ENCODE results near the gene ELMO1.

Gene ELMO1

DNA sequence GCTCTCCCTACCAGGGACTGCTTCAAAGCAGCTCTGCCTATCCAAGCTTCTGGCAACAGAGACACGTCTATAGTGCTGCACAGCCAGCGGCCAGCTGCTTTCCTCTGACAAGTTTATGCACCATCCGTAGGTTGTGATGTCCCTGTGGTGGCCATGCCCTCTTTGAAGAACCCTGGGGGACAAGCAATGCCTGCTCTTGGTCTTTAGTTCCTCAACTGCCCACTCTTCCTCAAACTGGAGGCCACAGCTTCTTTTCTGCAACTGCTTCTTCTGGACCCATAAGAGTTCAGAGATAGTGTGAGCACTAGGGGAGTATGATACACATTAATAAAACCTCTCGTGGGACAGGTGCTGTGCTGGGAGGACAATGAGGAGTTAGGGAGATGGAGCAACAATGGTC is 164.9 kb downstream of the ELMO1 start:
- no peak for DNase-seq (ENCODE audit: low read depth)
- no peak for TF ChIP-seq MYC (IDR thresholded peaks at IDR 0.05; ENCODE audit: low read depth, low read length)
- TF ChIP-seq, protein P1, sequence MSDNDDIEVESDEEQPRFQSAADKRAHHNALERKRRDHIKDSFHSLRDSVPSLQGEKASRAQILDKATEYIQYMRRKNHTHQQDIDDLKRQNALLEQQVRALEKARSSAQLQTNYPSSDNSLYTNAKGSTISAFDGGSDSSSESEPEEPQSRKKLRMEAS (IDR thresholded peaks at IDR 0.05; ENCODE audit: low read depth, low read length): no peak
- no peak for TF ChIP-seq POLR2A (IDR thresholded peaks at IDR 0.05; ENCODE audit: extremely low read depth, insufficient read length)
- no peak for TF ChIP-seq CTCF (IDR thresholded peaks at IDR 0.05; ENCODE audit: low read depth, low read length)
- no peak overlapping the region for H3K4me3 ChIP-seq (ENCODE audit: low read depth, low read length)

GRCh38 chr7:37282927-37283326 is 165.7 kb downstream of the ELMO1 start:
- no peak for DNase-seq (ENCODE audit: low read depth)
- TF ChIP-seq, protein P1 (IDR thresholded peaks at IDR 0.05; ENCODE audit: low read depth, low read length): no peak
- TF ChIP-seq POLR2A (IDR thresholded peaks at IDR 0.05; ENCODE audit: extremely low read depth, insufficient read length): no peak
- H3K4me3 ChIP-seq (ENCODE audit: low read depth, low read length): no peak overlapping the region

DNA sequence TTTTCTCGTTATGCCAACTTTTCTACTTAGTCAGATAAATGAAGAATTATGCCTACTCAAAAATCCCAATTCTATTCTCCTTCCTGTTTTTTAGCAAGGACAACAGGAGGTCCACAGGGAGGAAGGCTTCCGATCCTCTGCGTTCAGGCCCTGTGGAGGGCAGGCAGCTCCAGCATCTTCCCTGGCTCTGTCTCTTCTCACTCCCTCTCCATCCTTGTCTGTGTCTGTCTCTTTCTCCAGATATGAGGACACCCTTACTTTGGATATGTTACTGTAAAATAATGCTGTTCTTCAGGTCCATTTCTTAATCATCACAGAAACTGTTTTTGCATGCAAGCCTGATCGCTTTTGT is 166.6 kb downstream of the ELMO1 start:
- DNase-seq (ENCODE audit: low read depth): no peak
- TF ChIP-seq, protein P1 (IDR thresholded peaks at IDR 0.05; ENCODE audit: low read depth, low read length): no peak
- TF ChIP-seq MYC (IDR thresholded peaks at IDR 0.05; ENCODE audit: low read depth, low read length) (no peak), CTCF (IDR thresholded peaks at IDR 0.05; ENCODE audit: low read depth, low read length) (no peak), POLR2A (IDR thresholded peaks at IDR 0.05; ENCODE audit: extremely low read depth, insufficient read length) (no peak)
- no peak overlapping the region for H3K4me3 ChIP-seq (ENCODE audit: low read depth, low read length)

DNA sequence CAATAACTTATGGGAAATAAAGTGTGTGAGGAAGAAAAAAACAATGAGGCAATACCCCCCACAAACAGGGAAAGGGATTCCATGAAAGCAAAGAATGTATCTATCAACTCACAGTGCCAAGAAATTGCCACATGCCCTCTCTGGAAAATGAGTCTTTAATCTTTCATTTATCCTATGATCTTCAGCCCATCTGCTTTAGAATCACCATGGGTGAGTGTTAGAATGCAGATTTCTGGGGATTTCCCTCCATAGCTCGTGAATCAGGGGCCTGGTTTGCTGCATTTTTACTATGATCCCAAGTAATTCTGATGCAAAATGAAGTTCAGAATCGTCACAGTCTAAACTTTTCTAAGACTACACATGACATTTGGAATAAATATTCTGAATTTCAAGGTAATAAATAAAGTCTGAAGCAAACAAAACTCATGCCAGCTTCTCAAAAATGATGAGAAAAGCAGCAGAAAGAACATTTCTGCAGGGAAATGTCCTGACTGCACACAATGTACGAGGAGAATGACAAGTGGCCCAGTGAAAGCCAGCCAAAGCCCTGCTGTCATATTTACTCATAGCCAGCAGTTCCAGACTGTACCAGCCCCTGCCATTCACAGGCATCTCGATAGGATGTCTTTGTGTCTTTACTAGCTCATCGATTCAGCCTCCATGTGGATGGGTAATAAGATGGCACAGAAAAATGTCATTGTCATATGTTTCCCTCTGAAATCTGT is 167.1 kb downstream of the ELMO1 start:
- no peak for TF ChIP-seq POLR2A (IDR thresholded peaks at IDR 0.05; ENCODE audit: extremely low read depth, insufficient read length)
- TF ChIP-seq, protein P1 (IDR thresholded peaks at IDR 0.05; ENCODE audit: low read depth, low read length): no peak
- no peak for TF ChIP-seq MYC (IDR thresholded peaks at IDR 0.05; ENCODE audit: low read depth, low read length)
- no peak for TF ChIP-seq CTCF (IDR thresholded peaks at IDR 0.05; ENCODE audit: low read depth, low read length)
- no peak for DNase-seq (ENCODE audit: low read depth)
- H3K4me3 ChIP-seq (ENCODE audit: low read depth, low read length): no peak overlapping the region

DNA sequence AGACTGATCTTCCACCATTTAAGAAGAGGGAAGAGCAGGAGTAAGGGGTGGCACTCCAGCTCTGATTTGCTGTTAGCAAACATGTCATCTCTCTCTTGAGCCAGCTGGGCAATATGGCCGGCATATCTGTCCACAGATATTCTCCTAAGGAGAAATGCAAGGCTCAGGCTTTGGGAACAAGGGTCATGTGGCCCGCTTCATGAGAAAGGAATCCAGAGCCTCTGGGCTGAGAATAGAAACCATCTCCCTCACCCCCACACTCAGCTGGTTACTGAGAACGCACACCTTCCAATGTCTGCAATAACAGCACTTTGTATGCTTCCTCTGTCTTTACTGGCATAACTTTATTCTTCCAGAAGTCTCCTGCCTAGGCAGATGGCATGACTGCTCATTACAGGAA is 171.2 kb downstream of the ELMO1 start:
- H3K4me3 ChIP-seq (ENCODE audit: low read depth, low read length): no peak overlapping the region
- DNase-seq (ENCODE audit: low read depth): no peak
- TF ChIP-seq MYC (IDR thresholded peaks at IDR 0.05; ENCODE audit: low read depth, low read length) (no peak), CTCF (IDR thresholded peaks at IDR 0.05; ENCODE audit: low read depth, low read length) (no peak), POLR2A (IDR thresholded peaks at IDR 0.05; ENCODE audit: extremely low read depth, insufficient read length) (no peak)
- TF ChIP-seq, protein P1 (IDR thresholded peaks at IDR 0.05; ENCODE audit: low read depth, low read length): no peak

DNA sequence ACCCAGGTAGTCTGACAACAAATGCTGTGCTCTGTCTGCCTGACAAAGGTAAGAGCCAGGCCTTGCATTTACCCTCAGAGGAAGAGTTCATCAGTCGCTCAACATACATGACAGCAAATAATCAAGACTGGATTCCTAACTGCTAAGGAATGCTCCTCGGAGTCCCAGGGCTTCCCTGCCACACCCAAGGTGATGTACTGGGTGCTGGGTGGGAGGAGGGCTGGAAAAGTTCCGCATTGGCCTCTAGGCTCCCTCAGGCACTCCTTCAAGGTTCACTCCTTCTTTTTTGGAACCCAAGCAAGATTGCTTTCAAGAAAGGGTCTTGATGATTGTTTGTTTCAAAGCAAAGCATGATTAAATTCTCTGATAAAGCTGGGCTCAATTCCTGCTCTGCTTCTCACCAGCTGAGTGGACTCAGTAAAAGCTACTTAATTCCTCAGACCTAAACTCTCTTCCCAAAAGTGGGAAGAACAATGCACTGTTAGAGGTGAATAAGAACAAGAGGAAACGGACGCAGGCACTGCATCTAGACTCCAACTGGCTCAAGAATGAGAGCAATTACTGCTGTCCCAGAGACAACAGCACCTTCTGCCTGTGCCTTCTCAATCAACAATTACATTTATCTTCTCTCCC is 173.5 kb downstream of the ELMO1 start:
- no peak overlapping the region for H3K4me3 ChIP-seq (ENCODE audit: low read depth, low read length)
- no peak for DNase-seq (ENCODE audit: low read depth)
- no peak for TF ChIP-seq CTCF (IDR thresholded peaks at IDR 0.05; ENCODE audit: low read depth, low read length)
- TF ChIP-seq, protein P1 (IDR thresholded peaks at IDR 0.05; ENCODE audit: low read depth, low read length): no peak
- no peak for TF ChIP-seq POLR2A (IDR thresholded peaks at IDR 0.05; ENCODE audit: extremely low read depth, insufficient read length)
- TF ChIP-seq MYC (IDR thresholded peaks at IDR 0.05; ENCODE audit: low read depth, low read length): no peak

Measured in NB4 (cell line).